ENCODE measurements around the gene PHLDA3. TPM values are rescaled to one million over a fixed set of nuclear protein-coding genes. Genes with fewer than 3 reads are reported as not detected.

The PHLDA3 gene
- total RNA-seq, 4 donors from 2014 or later: 63.0 to 110 (median 72.1) TPM

DNA sequence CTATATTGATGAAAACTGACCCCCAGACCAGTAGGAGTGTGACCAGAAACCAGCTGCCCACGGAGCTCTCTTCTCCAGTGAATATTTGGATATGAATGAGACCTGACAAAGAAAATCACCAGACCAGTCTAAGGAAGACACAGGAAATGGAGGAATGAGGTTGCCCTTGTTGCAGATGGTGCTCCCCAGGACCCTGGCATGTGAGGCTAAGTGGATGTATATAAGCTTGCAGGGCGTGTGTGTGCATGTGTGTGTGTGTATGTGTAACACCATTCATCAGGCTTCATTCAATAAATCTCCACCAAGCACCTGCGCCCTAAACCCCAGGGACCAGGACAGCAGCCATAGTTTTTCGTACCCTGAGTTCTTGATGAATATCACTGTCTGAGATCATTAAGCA is 14.4 kb downstream of the PHLDA3 start:
- DNase-seq (ENCODE audit: low spot score in 2 of 2): no peak
- WGBS, 2 donors: 78 to 88% methylated on average over 4 of the region's 4 CpGs
- no peak overlapping the region for H3K4me3 ChIP-seq (ENCODE audit: low read depth, poor library complexity, severe bottlenecking)
- TF ChIP-seq POLR2A (IDR thresholded peaks at IDR 0.05): no peak
- TF ChIP-seq, protein P1, sequence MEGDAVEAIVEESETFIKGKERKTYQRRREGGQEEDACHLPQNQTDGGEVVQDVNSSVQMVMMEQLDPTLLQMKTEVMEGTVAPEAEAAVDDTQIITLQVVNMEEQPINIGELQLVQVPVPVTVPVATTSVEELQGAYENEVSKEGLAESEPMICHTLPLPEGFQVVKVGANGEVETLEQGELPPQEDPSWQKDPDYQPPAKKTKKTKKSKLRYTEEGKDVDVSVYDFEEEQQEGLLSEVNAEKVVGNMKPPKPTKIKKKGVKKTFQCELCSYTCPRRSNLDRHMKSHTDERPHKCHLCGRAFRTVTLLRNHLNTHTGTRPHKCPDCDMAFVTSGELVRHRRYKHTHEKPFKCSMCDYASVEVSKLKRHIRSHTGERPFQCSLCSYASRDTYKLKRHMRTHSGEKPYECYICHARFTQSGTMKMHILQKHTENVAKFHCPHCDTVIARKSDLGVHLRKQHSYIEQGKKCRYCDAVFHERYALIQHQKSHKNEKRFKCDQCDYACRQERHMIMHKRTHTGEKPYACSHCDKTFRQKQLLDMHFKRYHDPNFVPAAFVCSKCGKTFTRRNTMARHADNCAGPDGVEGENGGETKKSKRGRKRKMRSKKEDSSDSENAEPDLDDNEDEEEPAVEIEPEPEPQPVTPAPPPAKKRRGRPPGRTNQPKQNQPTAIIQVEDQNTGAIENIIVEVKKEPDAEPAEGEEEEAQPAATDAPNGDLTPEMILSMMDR (IDR thresholded peaks at IDR 0.05): no peak
- intact Hi-C loops (cut with DNase I; ENCODE audit: low total_unique reads): no loop called here

DNA sequence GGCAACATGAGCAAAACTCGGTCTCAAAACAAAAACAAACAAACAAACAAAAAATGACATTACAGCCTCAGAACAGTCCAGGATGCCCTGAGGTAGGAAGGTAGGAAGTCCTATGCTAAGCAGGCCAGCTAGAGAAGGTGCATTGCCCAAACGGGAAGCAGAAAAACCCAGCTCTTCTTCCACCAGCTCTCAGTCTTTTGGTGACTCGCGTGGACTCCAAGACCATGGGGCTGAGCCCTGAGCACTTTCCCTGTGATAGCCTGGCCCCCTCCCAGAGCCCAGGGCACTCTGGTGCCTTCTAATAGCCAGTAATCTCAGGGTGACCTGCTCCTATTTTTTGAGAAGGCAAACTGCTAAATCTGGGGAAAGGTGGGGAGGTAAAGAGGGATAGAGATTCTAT is 16.1 kb downstream of the PHLDA3 start:
- DNase-seq (ENCODE audit: low spot score in 2 of 2): no peak
- WGBS, 2 donors: 67 to 83% methylated on average over 4 of the region's 4 CpGs
- no peak for TF ChIP-seq POLR2A (IDR thresholded peaks at IDR 0.05)
- TF ChIP-seq, protein P1 (IDR thresholded peaks at IDR 0.05): no peak
- no peak overlapping the region for H3K4me3 ChIP-seq (ENCODE audit: low read depth, poor library complexity, severe bottlenecking)
- intact Hi-C loops (cut with DNase I; ENCODE audit: low total_unique reads): no loop called here

DNA sequence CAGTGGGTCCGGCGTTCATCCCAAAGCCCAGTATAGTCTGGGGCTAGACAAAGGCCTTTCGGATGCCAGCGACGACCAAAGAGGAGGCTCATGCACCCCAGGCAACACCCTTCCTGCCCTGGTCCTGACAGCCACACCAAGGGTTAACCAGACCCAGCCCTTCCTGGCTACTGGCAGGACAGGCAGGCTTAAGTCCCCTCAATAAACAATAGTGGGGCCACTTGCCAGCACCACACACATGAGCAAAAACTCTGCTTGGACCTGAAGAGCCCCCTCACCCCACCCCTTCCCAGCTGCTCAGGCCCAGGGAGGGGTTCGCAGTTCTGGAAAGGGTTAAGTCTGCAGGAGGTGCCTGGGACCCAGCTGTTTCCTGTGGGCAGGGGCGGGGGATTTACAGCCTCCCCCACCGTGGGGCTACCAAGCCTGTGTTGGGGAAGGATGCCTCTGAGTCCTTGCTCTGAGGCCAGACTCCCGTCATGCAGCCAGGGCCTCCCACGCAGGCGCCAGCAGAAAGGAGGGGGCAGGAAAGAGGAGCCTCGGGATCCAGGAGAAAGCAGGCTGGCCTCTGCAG is 18.2 kb downstream of the PHLDA3 start:
- intact Hi-C loops (cut with DNase I; ENCODE audit: low total_unique reads): no loop called here
- no peak for DNase-seq (ENCODE audit: low spot score in 2 of 2)
- 30 to 43% methylated on average over 11 to 12 of the region's 12 CpGs for WGBS, 2 donors
- TF ChIP-seq, protein P1 (IDR thresholded peaks at IDR 0.05): no peak
- TF ChIP-seq POLR2A (IDR thresholded peaks at IDR 0.05): no peak
- no peak overlapping the region for H3K4me3 ChIP-seq (ENCODE audit: low read depth, poor library complexity, severe bottlenecking)

DNA sequence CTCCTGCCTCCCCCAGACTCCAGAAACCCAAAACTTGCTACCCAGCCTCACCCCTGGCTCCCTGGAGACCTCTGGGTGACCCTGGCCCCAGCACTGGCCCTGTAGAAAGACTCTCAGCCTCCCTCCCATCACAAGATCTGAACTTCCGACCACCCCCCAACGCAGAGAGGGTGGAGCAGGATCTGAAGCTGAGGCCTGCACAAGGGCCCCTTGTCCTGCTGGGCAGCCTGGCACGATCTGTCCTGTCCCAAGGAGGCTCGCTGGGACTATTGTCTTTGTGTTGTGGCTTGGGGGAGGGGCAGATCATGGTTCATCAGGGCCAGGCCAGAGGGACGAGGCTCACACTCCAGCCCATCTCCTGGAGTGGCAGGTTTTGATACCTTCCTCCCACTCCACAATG is 20.0 kb downstream of the PHLDA3 start:
- intact Hi-C loops (cut with DNase I; ENCODE audit: low total_unique reads): loop anchor here (10.0 kb wide), 1 partner anchor 66 kb away; no protein-coding TSS in a partner anchor
- DNase-seq (ENCODE audit: low spot score in 2 of 2): no peak
- TF ChIP-seq POLR2A (IDR thresholded peaks at IDR 0.05): no peak
- TF ChIP-seq, protein P1 (IDR thresholded peaks at IDR 0.05): no peak
- no peak overlapping the region for H3K4me3 ChIP-seq (ENCODE audit: low read depth, poor library complexity, severe bottlenecking)
- WGBS, 2 donors: 85 to 88% methylated on average over 4 to 5 of the region's 5 CpGs

DNA sequence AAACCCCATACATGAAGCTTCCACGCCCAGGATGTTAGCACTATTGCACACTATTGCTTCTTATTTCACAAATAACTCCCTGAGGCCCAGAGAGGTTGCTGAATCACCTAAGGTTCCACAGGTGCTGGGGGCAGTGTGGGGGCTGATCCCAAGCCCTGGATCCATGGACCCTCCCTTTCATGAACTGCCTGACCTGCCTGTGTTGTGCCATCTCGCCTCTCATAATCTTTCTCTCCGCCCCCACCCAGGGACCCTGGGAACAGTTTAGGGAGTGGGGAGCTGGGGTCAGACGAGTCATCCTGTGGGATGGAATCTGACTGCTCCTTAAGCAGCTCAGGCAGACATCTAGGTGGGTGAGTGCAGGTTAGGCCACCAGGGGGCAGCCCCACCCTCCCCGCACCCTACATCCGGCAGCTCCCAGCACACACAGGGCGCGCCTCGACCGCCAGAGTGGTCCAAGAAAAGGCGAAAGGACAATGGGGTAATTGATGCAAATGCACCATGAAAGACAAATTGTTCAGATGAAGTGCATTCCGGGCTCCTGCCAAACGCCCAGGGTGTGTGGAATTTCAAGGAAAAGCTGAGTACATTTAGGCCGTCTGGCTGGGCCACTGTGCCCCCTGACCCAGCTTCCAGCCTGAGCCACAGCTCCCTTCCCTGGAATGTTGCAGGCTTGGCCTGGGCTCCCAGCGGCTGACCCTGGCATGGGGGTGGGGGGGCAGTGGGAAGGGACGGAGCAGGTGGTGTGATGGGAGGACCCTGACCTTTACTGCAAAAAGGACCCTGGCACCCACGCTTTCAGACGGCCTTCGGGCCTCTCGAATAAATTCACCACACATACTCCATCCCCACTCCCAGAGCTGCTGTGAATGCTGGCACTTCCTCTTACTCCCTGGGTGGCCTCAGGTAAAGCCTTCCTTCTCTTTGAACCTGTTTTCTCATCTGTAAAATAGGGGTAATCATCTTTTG is 20.8 kb downstream of the PHLDA3 start:
- TF ChIP-seq POLR2A (IDR thresholded peaks at IDR 0.05): no peak
- TF ChIP-seq, protein P1 (IDR thresholded peaks at IDR 0.05): no peak
- DNase-seq (ENCODE audit: low spot score in 2 of 2): peak in 1 of 2 donors; percentile 96
- H3K4me3 ChIP-seq (ENCODE audit: low read depth, poor library complexity, severe bottlenecking): no peak overlapping the region
- 29 to 32% methylated on average over 16 to 20 of the region's 20 CpGs for WGBS, 2 donors
- intact Hi-C loops (cut with DNase I; ENCODE audit: low total_unique reads): loop anchor here (10.0 kb wide), 1 partner anchor 67 kb away; no protein-coding TSS in a partner anchor
